ENCODE data around the gene ANKZF1. TPM values are rescaled to one million over a fixed set of nuclear protein-coding genes. Genes with fewer than 3 reads are reported as not detected.
A peak's percentile ranks its signal among the peaks of the same experiment; 100 is the strongest.

Gene ANKZF1
- total and polyA plus RNA-seq, 2 of the 4 experiments (the other 2 are of a cell fraction), result 18.6 to 33.8 TPM

- WGBS, 2 experiments (ENCODE audit: extremely low coverage in 2 of 2, insufficient read length in 1 of 2), result 93% methylated on average over 6 of the region's 18 CpGs; no CpG with 5 or more reads in 1 of the 2 experiments
- no peaks in the 10 kb centered on the region for H3K27me3 ChIP-seq (ENCODE audit: control insufficient read depth, insufficient read depth, low read length)
- BruUV-seq (replicated peaks), result no TSS peak
- ChIA-PET CTCF (no interaction called here), POLR2A (ENCODE audit: unreplicated experiment) (no interaction called here)
- H3K4me2 ChIP-seq (ENCODE audit: low read depth, low read length), result no peak overlapping the region
- H4K8ac ChIP-seq (ENCODE audit: low read depth in 2 of 2, low read length in 2 of 2), result no peak overlapping the region
- H3K18ac ChIP-seq (ENCODE audit: low read depth, low read length), result no peak overlapping the region
- no peak overlapping the region for H3K9ac ChIP-seq (ENCODE audit: low read depth, low read length)
- peaks cover 5% of the 10 kb centered on the region; the same call in 1 of the 2 replicates for H3K4me1 ChIP-seq (ENCODE audit: control insufficient read depth, insufficient read depth, low read length)
- ATAC-seq (ENCODE audit: low read depth) (no peak), DNase-seq (no peak)
- H2BK15ac ChIP-seq (ENCODE audit: low read depth, low read length), result no peak overlapping the region
- H3K23ac ChIP-seq (ENCODE audit: low read depth, low read length), result no peak overlapping the region
- intact Hi-C loops (cut with micrococcal nuclease) (loop anchor here (1.0 to 2.0 kb wide), 2 partner anchors 59 to 78 kb away; partner anchors contain the start of gene DNAJB2), dilution Hi-C loops (cut with HindIII; ENCODE audit: low sequenced_read_pairs, unreplicated experiment) (no loop called here), in situ Hi-C loops (cut with MboI; ENCODE audit: low sequenced_read_pairs) (no loop called here)
- H3K14ac ChIP-seq (replicated peaks; ENCODE audit: low read depth, low read length), result no peak overlapping the region
- peak overlapping the region; percentile 25 for H2AK9ac ChIP-seq (replicated peaks; ENCODE audit: low read depth, low read length, poor library complexity)
- TF ChIP-seq, protein P1, sequence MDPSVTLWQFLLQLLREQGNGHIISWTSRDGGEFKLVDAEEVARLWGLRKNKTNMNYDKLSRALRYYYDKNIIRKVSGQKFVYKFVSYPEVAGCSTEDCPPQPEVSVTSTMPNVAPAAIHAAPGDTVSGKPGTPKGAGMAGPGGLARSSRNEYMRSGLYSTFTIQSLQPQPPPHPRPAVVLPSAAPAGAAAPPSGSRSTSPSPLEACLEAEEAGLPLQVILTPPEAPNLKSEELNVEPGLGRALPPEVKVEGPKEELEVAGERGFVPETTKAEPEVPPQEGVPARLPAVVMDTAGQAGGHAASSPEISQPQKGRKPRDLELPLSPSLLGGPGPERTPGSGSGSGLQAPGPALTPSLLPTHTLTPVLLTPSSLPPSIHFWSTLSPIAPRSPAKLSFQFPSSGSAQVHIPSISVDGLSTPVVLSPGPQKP (IDR thresholded peaks at IDR 0.05; ENCODE audit: borderline replicate concordance, low read depth, low read length), result no peak
- TF ChIP-seq NFE2L2 (IDR thresholded peaks at IDR 0.05; ENCODE audit: low read depth, low read length), result no peak
- TF ChIP-seq FOS (IDR thresholded peaks at IDR 0.05; ENCODE audit: low read depth, low read length), result no peak
- TF ChIP-seq USF2 (IDR thresholded peaks at IDR 0.05; ENCODE audit: low read depth, low read length), result no peak
- no peak for TF ChIP-seq RAD21 (IDR thresholded peaks at IDR 0.05; ENCODE audit: low read length)
- no peak for TF ChIP-seq CHD1 (IDR thresholded peaks at IDR 0.05; ENCODE audit: low read depth, low read length)
- TF ChIP-seq MAFK (IDR thresholded peaks at IDR 0.05; ENCODE audit: low read depth, low read length), result no peak
- no peak for TF ChIP-seq SMC3 (IDR thresholded peaks at IDR 0.05; ENCODE audit: low read depth, low read length)
- H4K91ac ChIP-seq (ENCODE audit: insufficient read depth, low read depth, low read length), result no peak overlapping the region
- no peak overlapping the region for H3K27ac ChIP-seq (ENCODE audit: insufficient read depth, low read length)
- H3K4ac ChIP-seq (ENCODE audit: low read depth, low read length), result no peak overlapping the region
- H4K20me1 ChIP-seq (ENCODE audit: insufficient read depth, low read length), result peaks cover 8% of the 10 kb centered on the region
- H3K9me1 ChIP-seq (ENCODE audit: insufficient read depth, low read length), result peaks cover 6% of the 10 kb centered on the region
- H2AFZ ChIP-seq (replicated peaks; ENCODE audit: low read length, poor library complexity), result no peak overlapping the region
- no peak overlapping the region for H3K56ac ChIP-seq (ENCODE audit: extremely low read depth, insufficient read depth, low read length)
- H3K79me1 ChIP-seq (ENCODE audit: low read depth in 1 of 2, low read length in 2 of 2), result peaks cover 8 to 22% of the 10 kb centered on the region in 2 experiments; a peak in 3 of 4 replicates
- no peak overlapping the region for H2BK120ac ChIP-seq (ENCODE audit: low read depth, low read length)
- H3K36me3 ChIP-seq (ENCODE audit: control insufficient read depth, insufficient read depth, low read length), result peaks cover 51% of the 10 kb centered on the region
- H2AK5ac ChIP-seq (ENCODE audit: low read depth, low read length), result no peak overlapping the region
- H3K4me3 ChIP-seq (ENCODE audit: insufficient read depth, low read depth, low read length), result no peak overlapping the region
- no peaks in the 10 kb centered on the region for H3K9me3 ChIP-seq (ENCODE audit: control insufficient read depth, insufficient read depth, low read length)
- no peak overlapping the region for H2BK20ac ChIP-seq (ENCODE audit: low read depth, low read length)
- no peak overlapping the region for H4K5ac ChIP-seq (ENCODE audit: low read depth, low read length)
- H2BK5ac ChIP-seq (ENCODE audit: low read depth, low read length, poor library complexity, severe bottlenecking), result no peak overlapping the region
Observed at GRCh38 chr2:219219784-219220532, 9.6 kb upstream of the ANKZF1 start.
